Measurements from ENCODE around the gene MCM3. TPM values are rescaled to one million over a fixed set of nuclear protein-coding genes. Genes with fewer than 3 reads are reported as not detected.

Gene MCM3
- total and polyA plus RNA-seq, 4 donors: 7.4 to 60.8 (median 12.3) TPM

DNA sequence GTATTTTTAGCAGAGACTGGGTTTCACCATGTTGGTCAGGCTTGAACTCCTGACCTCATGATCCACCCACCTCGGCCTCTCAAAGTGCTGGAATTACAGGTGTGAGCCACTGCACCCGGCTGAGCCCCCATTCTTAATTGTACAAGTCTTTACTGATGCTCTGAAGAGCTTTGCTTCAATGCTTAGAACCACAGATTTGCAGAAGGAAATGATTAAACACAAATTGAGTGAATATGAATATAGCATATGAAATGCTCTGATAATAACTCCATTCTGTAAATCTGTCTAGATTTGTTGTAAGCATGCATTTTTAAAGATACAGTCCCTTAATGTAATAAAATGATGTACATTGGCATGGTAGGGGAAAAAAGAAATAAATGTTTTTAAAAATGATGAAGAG lies 4.3 kb upstream of the MCM3 start:
- H3K27me3 ChIP-seq (ENCODE audit: control insufficient read depth in 4 of 4, insufficient read depth in 4 of 4, low read length in 3 of 4): no peaks in the 10 kb centered on the region
- WGBS: 84% methylated on average over 2 of the region's 2 CpGs
- H3K9ac ChIP-seq (ENCODE audit: low read depth in 1 of 2, low read length in 2 of 2): no peak overlapping the region
- TF ChIP-seq RXRA (IDR thresholded peaks at IDR 0.05) (no peak), EGR1 (IDR thresholded peaks at IDR 0.05; ENCODE audit: low read depth in 2 of 2) (no peak)
- TF ChIP-seq, protein P1, sequence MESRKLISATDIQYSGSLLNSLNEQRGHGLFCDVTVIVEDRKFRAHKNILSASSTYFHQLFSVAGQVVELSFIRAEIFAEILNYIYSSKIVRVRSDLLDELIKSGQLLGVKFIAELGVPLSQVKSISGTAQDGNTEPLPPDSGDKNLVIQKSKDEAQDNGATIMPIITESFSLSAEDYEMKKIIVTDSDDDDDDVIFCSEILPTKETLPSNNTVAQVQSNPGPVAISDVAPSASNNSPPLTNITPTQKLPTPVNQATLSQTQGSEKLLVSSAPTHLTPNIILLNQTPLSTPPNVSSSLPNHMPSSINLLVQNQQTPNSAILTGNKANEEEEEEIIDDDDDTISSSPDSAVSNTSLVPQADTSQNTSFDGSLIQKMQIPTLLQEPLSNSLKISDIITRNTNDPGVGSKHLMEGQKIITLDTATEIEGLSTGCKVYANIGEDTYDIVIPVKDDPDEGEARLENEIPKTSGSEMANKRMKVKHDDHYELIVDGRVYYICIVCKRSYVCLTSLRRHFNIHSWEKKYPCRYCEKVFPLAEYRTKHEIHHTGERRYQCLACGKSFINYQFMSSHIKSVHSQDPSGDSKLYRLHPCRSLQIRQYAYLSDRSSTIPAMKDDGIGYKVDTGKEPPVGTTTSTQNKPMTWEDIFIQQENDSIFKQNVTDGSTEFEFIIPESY (IDR thresholded peaks at IDR 0.05): no peak
- no peak overlapping the region for H3K27ac ChIP-seq (ENCODE audit: low read depth in 1 of 2, low read length in 2 of 2)
- no peak for DNase-seq (ENCODE audit: low spot score)
- H3K9me3 ChIP-seq (ENCODE audit: control insufficient read depth in 4 of 4, low read length in 3 of 4): no peaks in the 10 kb centered on the region
- no peaks in the 10 kb centered on the region for H3K36me3 ChIP-seq (ENCODE audit: control insufficient read depth in 4 of 4, insufficient read depth in 3 of 4, low read depth in 1 of 4, low read length in 3 of 4)
- H3K4me1 ChIP-seq (ENCODE audit: control insufficient read depth in 4 of 4, insufficient read depth in 4 of 4, low read length in 3 of 4): peaks cover 0 to 14% (median 4%) of the 10 kb centered on the region in 4 donors
- H3K4me3 ChIP-seq (ENCODE audit: low read depth in 1 of 3, low read length in 3 of 3): no peak overlapping the region

GRCh38 chr6:52288216-52288615 lies 3.7 kb upstream of the MCM3 start:
- no peaks in the 10 kb centered on the region for H3K9me3 ChIP-seq (ENCODE audit: control insufficient read depth in 4 of 4, low read length in 3 of 4)
- no peak overlapping the region for H3K4me3 ChIP-seq (ENCODE audit: low read depth in 1 of 3, low read length in 3 of 3)
- H3K4me1 ChIP-seq (ENCODE audit: control insufficient read depth in 4 of 4, insufficient read depth in 4 of 4, low read length in 3 of 4): peaks cover 0 to 20% (median 8%) of the 10 kb centered on the region in 4 donors
- no peaks in the 10 kb centered on the region for H3K27me3 ChIP-seq (ENCODE audit: control insufficient read depth in 4 of 4, insufficient read depth in 4 of 4, low read length in 3 of 4)
- TF ChIP-seq TAF1 (conservative IDR thresholded peaks at IDR 0.05): no peak
- TF ChIP-seq YY1 (IDR thresholded peaks at IDR 0.05): no peak
- no peak for TF ChIP-seq FOXA2 (IDR thresholded peaks at IDR 0.05)
- TF ChIP-seq HNF4A (conservative IDR thresholded peaks at IDR 0.05): no peak
- TF ChIP-seq JUND (IDR thresholded peaks at IDR 0.05): no peak
- no peak for TF ChIP-seq EGR1 (IDR thresholded peaks at IDR 0.05; ENCODE audit: low read depth in 2 of 2)
- no peak for TF ChIP-seq ATF3 (IDR thresholded peaks at IDR 0.05)
- TF ChIP-seq REST (IDR thresholded peaks at IDR 0.05): no peak
- no peak for TF ChIP-seq GABPA (IDR thresholded peaks at IDR 0.05 in 1 of 2, conservative IDR thresholded peaks at IDR 0.05 in 1 of 2)
- H3K9ac ChIP-seq (ENCODE audit: low read depth in 1 of 2, low read length in 2 of 2): no peak overlapping the region
- 91% methylated on average over 7 of the region's 7 CpGs for WGBS
- H3K27ac ChIP-seq (ENCODE audit: low read depth in 1 of 2, low read length in 2 of 2): no peak overlapping the region
- H3K36me3 ChIP-seq (ENCODE audit: control insufficient read depth in 4 of 4, insufficient read depth in 3 of 4, low read depth in 1 of 4, low read length in 3 of 4): no peaks in the 10 kb centered on the region
- DNase-seq (ENCODE audit: low spot score): no peak

GRCh38 chr6:52286798-52287432 lies 2.4 kb upstream of the MCM3 start:
- Histone ChIP-seq H3K9ac (ENCODE audit: low read depth in 1 of 2, low read length in 2 of 2) (no peak overlapping the region), H3K27me3 (ENCODE audit: control insufficient read depth in 4 of 4, insufficient read depth in 4 of 4, low read length in 3 of 4) (no peaks in the 10 kb centered on the region), H3K9me3 (ENCODE audit: control insufficient read depth in 4 of 4, low read length in 3 of 4) (no peaks in the 10 kb centered on the region), H3K36me3 (ENCODE audit: control insufficient read depth in 4 of 4, insufficient read depth in 3 of 4, low read depth in 1 of 4, low read length in 3 of 4) (peaks cover 0 to 6% (median under 1%) of the 10 kb centered on the region in 4 donors), H3K4me3 (ENCODE audit: low read depth in 1 of 3, low read length in 3 of 3) (no peak overlapping the region), H3K27ac (ENCODE audit: low read depth in 1 of 2, low read length in 2 of 2) (no peak overlapping the region), H3K4me1 (ENCODE audit: control insufficient read depth in 4 of 4, insufficient read depth in 4 of 4, low read length in 3 of 4) (peaks cover 0 to 22% (median 8%) of the 10 kb centered on the region in 4 donors)
- 26% methylated on average over 2 of the region's 2 CpGs for WGBS
- peak; percentile 68 for DNase-seq (ENCODE audit: low spot score)
- TF ChIP-seq YY1 (IDR thresholded peaks at IDR 0.05): peak; percentile 65
- TF ChIP-seq, protein P1 (IDR thresholded peaks at IDR 0.05): no peak
- TF ChIP-seq JUND (IDR thresholded peaks at IDR 0.05): no peak
- TF ChIP-seq MAX (IDR thresholded peaks at IDR 0.05): no peak
- peak; percentile 35 for TF ChIP-seq SP1 (IDR thresholded peaks at IDR 0.05)
- no peak for TF ChIP-seq GABPA (IDR thresholded peaks at IDR 0.05 in 1 of 2, conservative IDR thresholded peaks at IDR 0.05 in 1 of 2)
- no peak for TF ChIP-seq NR2F2 (IDR thresholded peaks at IDR 0.05)
- TF ChIP-seq HNF4G (IDR thresholded peaks at IDR 0.05): no peak
- no peak for TF ChIP-seq FOXA2 (IDR thresholded peaks at IDR 0.05)
- peak; percentile 80 to 87 for TF ChIP-seq RAD21 (IDR thresholded peaks at IDR 0.05)
- TF ChIP-seq, protein P2, sequence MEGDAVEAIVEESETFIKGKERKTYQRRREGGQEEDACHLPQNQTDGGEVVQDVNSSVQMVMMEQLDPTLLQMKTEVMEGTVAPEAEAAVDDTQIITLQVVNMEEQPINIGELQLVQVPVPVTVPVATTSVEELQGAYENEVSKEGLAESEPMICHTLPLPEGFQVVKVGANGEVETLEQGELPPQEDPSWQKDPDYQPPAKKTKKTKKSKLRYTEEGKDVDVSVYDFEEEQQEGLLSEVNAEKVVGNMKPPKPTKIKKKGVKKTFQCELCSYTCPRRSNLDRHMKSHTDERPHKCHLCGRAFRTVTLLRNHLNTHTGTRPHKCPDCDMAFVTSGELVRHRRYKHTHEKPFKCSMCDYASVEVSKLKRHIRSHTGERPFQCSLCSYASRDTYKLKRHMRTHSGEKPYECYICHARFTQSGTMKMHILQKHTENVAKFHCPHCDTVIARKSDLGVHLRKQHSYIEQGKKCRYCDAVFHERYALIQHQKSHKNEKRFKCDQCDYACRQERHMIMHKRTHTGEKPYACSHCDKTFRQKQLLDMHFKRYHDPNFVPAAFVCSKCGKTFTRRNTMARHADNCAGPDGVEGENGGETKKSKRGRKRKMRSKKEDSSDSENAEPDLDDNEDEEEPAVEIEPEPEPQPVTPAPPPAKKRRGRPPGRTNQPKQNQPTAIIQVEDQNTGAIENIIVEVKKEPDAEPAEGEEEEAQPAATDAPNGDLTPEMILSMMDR (IDR thresholded peaks at IDR 0.05; ENCODE audit: low read depth, low read length, missing input control): peak; percentile 71
- peak in 1 of 2 donors; percentile 59 for TF ChIP-seq HNF4A (conservative IDR thresholded peaks at IDR 0.05)
- TF ChIP-seq EGR1 (IDR thresholded peaks at IDR 0.05; ENCODE audit: low read depth in 2 of 2): peak in 1 of 2 donors; percentile 21
- TF ChIP-seq RXRA (IDR thresholded peaks at IDR 0.05): peak in 1 of 2 donors; percentile 25

All from liver (tissue), 9 donors.